HEK293T (cell line): Measurements from ENCODE around the gene PITPNM3.

Source experiments
- CTCF ChIA-PET: fragments of 350-600 bp; formaldehyde crosslinking; extraction: SDS; loops from one replicate; lab custom pipeline; 2021; ENCODE audit warnings: antibody characterized with exemption, inconsistent platforms; lab: Yijun Ruan, JAX
- POLR2A ChIA-PET: fragments of 350-600 bp; formaldehyde crosslinking; extraction: SDS; loops from one replicate; lab custom pipeline; 2020; ENCODE audit warnings: antibody characterized with exemption, inconsistent platforms; lab: Yijun Ruan, JAX
- DNase-seq: peaks from one replicate; pipeline ENCODE4 v3.0.0; 2012; ENCODE audit warnings: mixed read lengths; ENCODE audit errors: extremely low spot score
- ARNT ChIP-seq: fragments of 450-650 bp; IDR thresholded peaks from 2 replicates; pipeline ENCODE4 v1.6.1; 2017; ENCODE audit warnings: mild to moderate bottlenecking
- BHLHE40 ChIP-seq: fragments of 450-650 bp; IDR thresholded peaks from 2 replicates; pipeline ENCODE4 v1.6.1; 2016; ENCODE audit warnings: mild to moderate bottlenecking, moderate library complexity, borderline replicate concordance
- CTBP1 ChIP-seq: fragments of 450-650 bp; IDR thresholded peaks from 2 replicates; pipeline ENCODE4 v1.6.1; 2016; ENCODE audit warnings: borderline replicate concordance
- ELF4 ChIP-seq: fragments of 450-650 bp; IDR thresholded peaks from 2 replicates; pipeline ENCODE4 v1.6.1; 2017; ENCODE audit warnings: antibody characterized with exemption
- FOXA1 ChIP-seq: fragments of 450-650 bp; IDR thresholded peaks from 2 replicates; pipeline ENCODE4 v1.6.1; 2016; ENCODE audit warnings: mild to moderate bottlenecking
- FOXK2 ChIP-seq: fragments of 450-650 bp; IDR thresholded peaks from 2 replicates; pipeline ENCODE4 v1.6.1; 2016; ENCODE audit warnings: mild to moderate bottlenecking
- FOXM1 ChIP-seq: fragments of 450-650 bp; IDR thresholded peaks from 2 replicates; pipeline ENCODE4 v1.6.1; 2017; ENCODE audit warnings: mild to moderate bottlenecking, borderline replicate concordance
- HDGF ChIP-seq: fragments of 450-650 bp; IDR thresholded peaks from 2 replicates; pipeline ENCODE4 v1.6.1; 2017; ENCODE audit warnings: antibody characterized with exemption, borderline replicate concordance
- L3MBTL2 ChIP-seq: fragments of 450-650 bp; conservative IDR thresholded peaks from 2 replicates; pipeline ENCODE4 v1.6.1; 2016; ENCODE audit warnings: mild to moderate bottlenecking
- LEF1 ChIP-seq: fragments of 450-650 bp; IDR thresholded peaks from 2 replicates; pipeline ENCODE4 v1.6.1; 2017; ENCODE audit warnings: mild to moderate bottlenecking, borderline replicate concordance
- NFRKB ChIP-seq: fragments of 450-650 bp; IDR thresholded peaks from 2 replicates; pipeline ENCODE4 v1.6.1; 2016; ENCODE audit warnings: mild to moderate bottlenecking, moderate library complexity
- PKNOX1 ChIP-seq: fragments of 450-650 bp; IDR thresholded peaks from 2 replicates; pipeline ENCODE4 v1.6.1; 2016
- SP1 ChIP-seq: fragments of 450-650 bp; IDR thresholded peaks from 2 replicates; pipeline ENCODE4 v1.6.1; 2017
- SUZ12 ChIP-seq: fragments of 450-650 bp; IDR thresholded peaks from 2 replicates; pipeline ENCODE4 v1.6.1; 2016; ENCODE audit warnings: mild to moderate bottlenecking
- TARDBP ChIP-seq: fragments of 450-650 bp; IDR thresholded peaks from 2 replicates; pipeline ENCODE4 v1.6.1; 2016
- ZNF384 ChIP-seq: fragments of 450-650 bp; IDR thresholded peaks from 2 replicates; pipeline ENCODE4 v1.6.1; 2016

Gene PITPNM3

DNA sequence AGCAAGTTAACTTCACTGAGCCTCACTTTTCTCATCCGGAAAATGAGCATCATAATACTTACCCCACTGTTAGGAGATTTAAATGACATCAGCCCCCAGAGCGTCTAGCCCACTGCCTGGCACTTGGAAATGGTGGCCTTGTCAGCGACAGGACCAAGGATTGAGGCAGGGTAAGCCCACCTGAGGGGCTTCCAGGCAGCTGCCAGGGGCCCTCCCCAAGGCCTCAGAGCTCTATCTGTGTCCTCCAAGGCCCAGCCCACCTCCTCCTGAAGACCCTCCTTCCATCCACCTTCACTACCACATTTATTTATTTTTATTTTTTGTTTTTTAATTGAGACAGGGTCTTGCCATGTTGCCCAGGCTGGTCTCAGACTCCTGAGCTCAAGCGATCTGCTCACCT is 13.8 kb downstream of the PITPNM3 start:
- TF ChIP-seq NFRKB, result no peak
- no peak for TF ChIP-seq SUZ12
- TF ChIP-seq FOXK2, result no peak
- no peak for TF ChIP-seq FOXA1
- TF ChIP-seq TARDBP, result no peak
- no peak for TF ChIP-seq ELF4
- no peak for TF ChIP-seq BHLHE40
- no peak for TF ChIP-seq PKNOX1
- TF ChIP-seq CTBP1, result no peak
- TF ChIP-seq L3MBTL2, result no peak
- TF ChIP-seq SP1, result no peak
- TF ChIP-seq FOXM1, result no peak
- no peak for TF ChIP-seq LEF1
- TF ChIP-seq ZNF384, result no peak
- CTCF ChIA-PET, result no interaction called here
- no peak for DNase-seq
- POLR2A ChIA-PET, result no interaction called here

DNA sequence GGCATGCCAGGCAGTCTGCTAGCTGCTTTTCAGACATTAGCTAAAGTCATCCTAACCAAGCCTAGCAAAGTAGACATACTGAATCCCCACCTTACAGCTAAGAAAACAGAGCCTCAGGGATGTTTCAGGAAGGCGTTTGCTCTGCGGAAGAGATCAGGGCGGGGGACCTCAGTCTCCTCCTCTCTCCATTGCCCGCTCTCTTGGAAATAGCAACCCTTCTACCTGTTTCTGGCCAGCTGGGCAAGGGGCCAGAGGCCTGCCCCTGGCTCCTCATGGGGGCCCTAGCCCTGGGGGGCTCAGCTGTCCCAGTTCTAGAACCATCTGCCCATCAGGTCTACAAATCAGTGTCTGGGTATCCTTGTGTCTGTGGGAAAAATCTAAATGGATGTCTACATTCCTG is 14.5 kb downstream of the PITPNM3 start:
- CTCF ChIA-PET, result no interaction called here
- POLR2A ChIA-PET, result no interaction called here
- TF ChIP-seq NFRKB (no peak), L3MBTL2 (no peak), HDGF (no peak), FOXA1 (no peak), CTBP1 (no peak), LEF1 (no peak), PKNOX1 (no peak), FOXK2 (no peak), SUZ12 (no peak), ZNF384 (no peak)
- DNase-seq, result no peak

DNA sequence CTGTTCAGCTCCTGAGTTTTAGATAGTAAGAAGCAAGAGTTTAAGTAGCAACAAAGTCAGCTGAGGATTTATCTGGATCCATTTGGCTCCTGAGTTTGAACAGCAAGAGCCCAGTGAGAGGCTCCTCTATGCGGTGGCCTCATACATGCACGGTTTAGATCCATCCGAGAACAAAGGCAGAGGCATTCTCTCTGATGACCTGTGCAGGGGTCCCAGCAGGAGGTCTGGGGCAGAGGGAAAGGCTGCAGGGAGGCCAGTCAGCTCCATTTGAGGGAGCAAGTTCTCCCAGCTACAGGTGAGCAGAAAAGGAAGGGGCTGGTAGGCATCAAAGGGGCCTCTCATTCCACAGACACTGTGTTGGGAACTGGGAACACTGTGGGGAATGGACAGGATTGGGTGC is 16.5 kb downstream of the PITPNM3 start:
- TF ChIP-seq NFRKB (no peak), FOXM1 (no peak), CTBP1 (no peak), SUZ12 (no peak), BHLHE40 (no peak), ZNF384 (no peak), L3MBTL2 (no peak), SP1 (no peak), TARDBP (no peak), PKNOX1 (no peak), FOXK2 (no peak), LEF1 (no peak)
- CTCF ChIA-PET, result no interaction called here
- no peak for DNase-seq
- POLR2A ChIA-PET, result no interaction called here

DNA sequence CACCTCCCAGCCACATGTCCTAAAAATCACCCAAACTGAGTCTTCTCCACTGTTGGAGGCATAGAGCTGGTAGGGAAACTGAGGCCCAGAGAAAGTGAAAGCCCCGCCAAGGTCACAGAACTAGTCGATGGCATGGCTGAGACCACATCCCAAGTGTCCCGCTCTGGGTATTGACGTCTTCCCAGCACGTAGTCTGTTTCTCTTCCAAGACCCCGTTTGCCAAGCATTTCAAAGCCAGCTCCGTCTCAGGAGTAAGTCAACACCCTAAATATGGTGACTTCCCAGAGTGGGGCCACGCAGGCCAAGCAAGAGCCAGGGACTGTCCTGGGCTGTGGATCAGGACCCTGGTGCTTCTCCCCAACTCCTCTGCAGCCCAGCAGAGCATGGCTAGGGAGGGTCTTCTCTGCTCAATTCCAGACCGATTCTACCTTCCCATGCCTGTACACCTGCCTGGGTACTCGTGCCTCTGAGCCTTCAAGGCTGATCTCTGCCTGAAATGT is 19.7 kb downstream of the PITPNM3 start:
- POLR2A ChIA-PET, result no interaction called here
- TF ChIP-seq ELF4, result no peak
- TF ChIP-seq FOXK2, result no peak
- TF ChIP-seq FOXM1, result no peak
- no peak for TF ChIP-seq ZNF384
- no peak for TF ChIP-seq BHLHE40
- CTCF ChIA-PET, result no interaction called here
- DNase-seq, result no peak

GRCh38 chr17:6536053-6536452 is 20.3 kb downstream of the PITPNM3 start:
- POLR2A ChIA-PET, result no interaction called here
- DNase-seq, result no peak
- CTCF ChIA-PET, result no interaction called here
- TF ChIP-seq LEF1, result no peak
- TF ChIP-seq SUZ12, result no peak
- TF ChIP-seq FOXK2, result no peak
- no peak for TF ChIP-seq HDGF
- TF ChIP-seq L3MBTL2, result no peak
- no peak for TF ChIP-seq TARDBP
- TF ChIP-seq ZNF384, result no peak
- TF ChIP-seq CTBP1, result no peak
- TF ChIP-seq FOXM1, result no peak
- no peak for TF ChIP-seq PKNOX1
- TF ChIP-seq BHLHE40, result no peak
- no peak for TF ChIP-seq NFRKB

- ChIA-PET CTCF (no interaction called here), POLR2A (no interaction called here)
- no peak for DNase-seq
- TF ChIP-seq CTBP1, result no peak
- TF ChIP-seq SUZ12, result no peak
- no peak for TF ChIP-seq L3MBTL2
- TF ChIP-seq ELF4, result no peak
- TF ChIP-seq PKNOX1, result no peak
- TF ChIP-seq ZNF384, result no peak
- TF ChIP-seq FOXK2, result no peak
- TF ChIP-seq NFRKB, result no peak
- no peak for TF ChIP-seq TARDBP
- TF ChIP-seq ARNT, result no peak
- TF ChIP-seq SP1, result no peak
These were observed 21.4 kb downstream of the PITPNM3 start for GRCh38 chr17:6534846-6535514.
